ENCODE measurements around the gene LTN1.
A peak's percentile ranks its signal among the peaks of the same experiment; 100 is the strongest.

LTN1 gene

GRCh38 chr21:28928578-28929420 lies 63.9 kb downstream of the LTN1 start:
- DNase-seq = no peak

GRCh38 chr21:28927130-28927529 lies 65.5 kb downstream of the LTN1 start:
- no peak for DNase-seq

DNA sequence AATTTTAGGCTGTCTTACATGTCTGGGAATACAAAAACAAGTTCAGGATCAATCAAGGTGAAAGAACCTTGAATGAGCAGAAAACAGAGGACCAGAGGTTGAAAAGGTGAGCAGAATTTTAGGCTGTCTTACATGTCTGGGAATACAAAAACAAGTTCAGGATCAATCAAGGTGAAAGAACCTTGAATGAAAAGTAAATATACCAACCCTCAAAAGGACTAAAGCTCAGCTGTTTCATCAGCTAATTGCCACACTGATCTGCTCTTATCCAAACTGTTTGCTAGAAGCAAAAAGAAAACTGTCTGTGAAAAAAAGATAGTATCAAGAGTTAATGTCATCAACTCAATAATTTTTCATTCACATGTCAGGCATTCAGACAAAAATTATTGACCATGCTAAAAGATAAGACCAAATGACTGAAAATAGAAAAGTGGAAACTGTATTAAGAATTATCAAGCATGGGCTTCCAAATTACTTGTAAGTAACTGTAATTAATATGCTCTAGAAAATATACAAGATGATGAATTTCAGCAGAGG lies 69.2 kb downstream of the LTN1 start:
- DNase-seq = no peak

- no peak for DNase-seq
Measured at GRCh38 chr21:28922368-28922767, 70.3 kb downstream of the LTN1 start.

- DNase-seq = no peak
Measured at GRCh38 chr21:28916150-28916893, 76.4 kb downstream of the LTN1 start.

DNA sequence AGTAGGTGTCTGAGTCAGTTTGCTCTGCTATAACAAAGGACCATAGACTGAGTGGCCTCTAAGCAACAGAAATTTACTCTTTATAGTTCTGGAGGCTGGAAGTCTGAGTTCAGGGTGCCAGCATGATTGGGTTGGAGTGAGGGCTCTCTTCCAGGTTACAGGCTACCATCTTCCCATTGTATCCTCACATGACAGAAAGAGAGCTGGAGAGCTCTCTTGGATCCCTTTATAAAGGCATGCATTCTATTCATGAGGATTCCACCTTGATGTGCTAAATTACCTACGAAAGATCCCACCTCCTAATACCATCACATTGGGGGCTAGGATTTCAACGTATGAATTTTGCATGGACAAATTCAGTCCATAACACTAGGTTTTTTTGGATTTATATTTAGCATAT lies 79.6 kb downstream of the LTN1 start:
- no peak for DNase-seq

GRCh38 chr21:28910280-28910887 lies 82.3 kb downstream of the LTN1 start:
- DNase-seq = no peak

DNA sequence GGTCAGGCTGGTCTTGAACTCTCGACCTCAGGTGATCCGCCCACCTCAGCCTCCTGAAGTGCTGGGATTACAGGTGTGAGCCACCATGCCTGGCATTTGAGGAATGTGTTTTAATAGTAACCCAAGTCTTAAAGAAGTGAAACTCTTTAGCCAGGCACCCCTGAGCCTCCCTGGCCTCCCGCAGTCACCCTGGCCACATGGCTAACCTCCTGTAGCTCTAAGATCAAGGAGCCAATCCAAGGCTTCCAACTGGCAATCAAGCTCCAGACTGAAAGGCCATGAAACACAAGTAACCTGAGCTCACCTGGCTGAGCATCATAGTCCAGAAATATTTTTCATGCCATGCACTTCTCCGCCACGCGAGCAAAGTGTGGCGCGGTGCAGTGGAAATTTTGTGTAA lies 84.3 kb downstream of the LTN1 start:
- no peak for DNase-seq

GRCh38 chr21:28906841-28907240 lies 85.8 kb downstream of the LTN1 start:
- DNase-seq = no peak

GRCh38 chr21:28906236-28906635 lies 86.4 kb downstream of the LTN1 start:
- no peak for DNase-seq

DNA sequence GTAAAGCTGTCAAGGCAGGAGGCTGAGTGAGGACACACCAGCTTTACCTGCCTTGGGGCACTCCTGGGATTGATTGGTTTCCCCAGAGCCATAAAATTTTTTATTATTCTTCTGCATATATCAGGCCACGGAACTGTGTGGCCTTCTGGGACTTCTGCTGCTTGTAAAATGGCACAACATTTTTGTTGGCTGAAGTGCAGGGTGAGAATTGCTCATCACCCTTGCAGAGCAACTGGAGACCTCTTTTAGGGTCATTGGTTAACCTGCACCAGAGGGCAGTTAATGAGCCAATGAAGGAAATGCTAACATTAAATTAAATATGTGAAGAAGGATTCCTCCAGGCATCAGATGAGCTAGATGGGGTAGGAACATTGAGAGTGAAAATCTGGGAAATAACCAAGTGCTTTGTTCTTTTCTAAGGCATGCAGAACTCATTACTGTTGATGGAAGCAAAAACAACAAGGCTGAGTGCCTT lies 87.7 kb downstream of the LTN1 start:
- no peak for DNase-seq

DNA sequence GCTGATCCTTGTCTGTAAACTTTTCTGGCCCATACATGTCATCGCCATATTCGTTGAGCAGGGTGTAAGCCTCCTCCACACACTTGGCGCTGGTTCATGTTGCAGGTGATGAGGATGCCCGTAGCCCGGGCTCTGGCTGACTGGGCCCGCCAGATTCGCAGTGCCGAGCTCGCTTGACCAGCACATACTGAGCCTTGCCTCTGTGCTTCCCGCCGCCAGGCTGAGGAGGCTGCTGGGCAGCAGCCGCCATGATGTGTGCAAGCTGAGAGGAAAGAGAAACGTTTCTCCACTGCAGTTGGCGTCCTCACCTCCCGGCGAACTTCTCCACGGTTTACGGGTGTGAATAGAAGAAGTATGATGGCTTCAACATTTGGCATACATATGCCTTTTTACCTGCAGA lies 89.2 kb downstream of the LTN1 start:
- no peak for DNase-seq

GRCh38 chr21:28900481-28900880 lies 92.2 kb downstream of the LTN1 start:
- no peak for DNase-seq

DNA sequence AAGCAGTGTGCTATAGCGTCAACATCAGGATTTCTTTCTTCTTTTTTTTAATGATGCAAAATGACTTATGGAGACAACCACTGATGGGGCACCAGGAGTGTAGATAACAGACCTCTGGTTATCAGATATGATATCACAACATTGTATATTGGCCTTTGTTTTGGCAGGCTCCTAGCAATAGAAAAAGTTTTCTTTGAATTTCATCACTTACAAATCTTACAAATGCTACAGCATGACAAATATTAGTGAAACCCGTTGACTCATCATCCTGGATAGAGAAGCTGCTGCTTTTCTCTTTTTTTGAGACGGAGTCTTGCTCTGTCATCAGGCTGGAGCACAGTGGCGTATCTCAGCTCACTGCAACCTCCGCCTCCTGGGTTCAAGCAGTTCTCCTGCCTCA lies 92.9 kb downstream of the LTN1 start:
- no peak for DNase-seq

- no peak for DNase-seq
Measured at GRCh38 chr21:28899220-28899619, 93.5 kb downstream of the LTN1 start.

GRCh38 chr21:28893687-28894086 lies 99.0 kb downstream of the LTN1 start:
- DNase-seq = no peak

DNA sequence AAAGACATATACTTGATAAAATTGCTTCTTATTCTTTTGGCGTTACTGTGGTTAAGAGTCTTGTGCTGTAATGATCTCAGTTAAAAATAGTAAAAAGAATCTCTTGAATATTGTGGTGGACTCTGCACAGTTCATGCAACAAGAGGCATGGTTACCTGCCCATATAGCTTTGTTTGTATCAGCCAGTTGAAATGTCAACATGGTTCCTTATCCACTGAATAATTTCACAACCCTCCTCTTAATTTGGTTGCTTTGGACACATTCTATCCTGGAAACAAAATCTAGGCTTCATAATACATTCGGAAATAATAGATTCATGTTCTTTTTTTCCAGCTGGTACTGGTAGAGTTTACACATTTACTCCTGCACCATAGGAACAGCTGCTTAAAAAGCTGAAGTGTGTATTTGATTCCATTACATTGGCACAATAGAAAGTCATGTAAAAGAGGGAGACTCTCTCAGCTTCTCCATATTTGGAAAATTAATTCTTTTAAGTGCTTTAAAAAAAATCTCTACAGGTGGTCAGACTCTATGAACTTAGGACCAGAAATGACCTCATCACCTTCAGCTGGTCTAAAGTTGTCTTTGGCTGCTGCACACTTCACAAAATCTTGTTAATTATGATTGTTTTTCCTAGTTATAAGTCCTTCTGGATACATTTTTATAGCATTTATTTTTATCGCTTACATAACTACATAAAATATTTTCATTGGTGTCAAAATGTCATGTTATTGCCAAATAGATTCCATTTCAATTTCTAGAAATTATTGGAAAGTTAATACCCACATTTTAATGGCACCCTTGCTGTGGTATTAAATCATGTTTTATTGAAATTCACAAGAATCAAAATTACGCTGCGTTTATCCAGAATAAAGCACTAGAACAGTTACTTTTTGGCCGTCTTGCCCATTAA lies 100.2 kb downstream of the LTN1 start:
- DNase-seq = no peak

DNA sequence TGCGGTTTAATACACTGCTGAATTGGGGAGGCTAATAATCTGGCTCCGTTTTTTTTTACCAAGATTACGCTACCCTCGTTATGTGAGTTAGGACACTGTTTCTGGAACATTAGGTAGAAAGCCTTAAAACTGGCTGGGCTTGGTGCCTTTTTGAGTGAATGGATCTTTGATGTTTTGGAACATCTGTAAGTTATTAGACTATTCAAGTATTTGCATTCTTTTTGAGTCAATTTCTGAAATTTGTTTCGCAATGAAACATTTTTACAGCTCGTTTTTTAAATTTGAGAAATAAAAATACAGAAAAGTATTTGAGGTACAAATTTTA lies 106.9 kb downstream of the LTN1 start:
- DNase-seq = no peak

- peak; percentile 93 for DNase-seq
Measured at GRCh38 chr21:28884976-28885852, 107.5 kb downstream of the LTN1 start.

- DNase-seq = peak; percentile 37
Measured at GRCh38 chr21:28884481-28884880, 108.2 kb downstream of the LTN1 start.

- DNase-seq = no peak
Measured at GRCh38 chr21:28883931-28884330, 108.7 kb downstream of the LTN1 start.

GRCh38 chr21:28882345-28882744 lies 110.3 kb downstream of the LTN1 start:
- no peak for DNase-seq
